HG02763 (cell line): ENCODE results near the gene SDK1.

Experiments
- ATAC-seq: cut with Tn5 transposase; IDR thresholded peaks from one replicate; pipeline ENCODE4 v1.9.1; 2021; ENCODE audit warnings: mild to moderate bottlenecking, moderate library complexity; ENCODE audit not compliant: unreplicated experiment

SDK1 gene

GRCh38 chr7:3408814-3409595, 108.0 kb downstream of the SDK1 start:
- ATAC-seq, result no peak

DNA sequence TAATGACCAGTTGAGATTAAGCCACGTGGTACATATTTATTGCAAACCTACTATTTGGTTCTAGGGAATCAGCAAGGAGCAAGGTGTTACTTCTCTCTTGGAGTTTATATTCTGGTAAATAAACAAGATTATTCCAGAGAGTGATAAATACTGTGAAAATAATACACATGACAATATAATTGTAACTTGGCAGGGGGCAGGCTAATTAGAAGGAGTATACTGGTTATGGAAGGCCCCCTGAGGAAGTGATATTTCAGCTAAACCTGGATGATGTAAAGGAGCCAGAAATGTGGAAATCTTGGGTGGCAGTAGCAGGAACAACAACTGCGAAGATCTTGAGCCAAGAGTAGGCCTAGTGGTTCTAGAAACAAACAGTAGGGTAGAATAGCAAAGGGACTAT, 111.8 kb downstream of the SDK1 start:
- no peak for ATAC-seq

- no peak for ATAC-seq
Measured at GRCh38 chr7:3415861-3416312, 114.8 kb downstream of the SDK1 start.

GRCh38 chr7:3416453-3416852, 115.4 kb downstream of the SDK1 start:
- no peak for ATAC-seq

- ATAC-seq, result no peak
Measured at GRCh38 chr7:3425087-3425486, 124.0 kb downstream of the SDK1 start.

DNA sequence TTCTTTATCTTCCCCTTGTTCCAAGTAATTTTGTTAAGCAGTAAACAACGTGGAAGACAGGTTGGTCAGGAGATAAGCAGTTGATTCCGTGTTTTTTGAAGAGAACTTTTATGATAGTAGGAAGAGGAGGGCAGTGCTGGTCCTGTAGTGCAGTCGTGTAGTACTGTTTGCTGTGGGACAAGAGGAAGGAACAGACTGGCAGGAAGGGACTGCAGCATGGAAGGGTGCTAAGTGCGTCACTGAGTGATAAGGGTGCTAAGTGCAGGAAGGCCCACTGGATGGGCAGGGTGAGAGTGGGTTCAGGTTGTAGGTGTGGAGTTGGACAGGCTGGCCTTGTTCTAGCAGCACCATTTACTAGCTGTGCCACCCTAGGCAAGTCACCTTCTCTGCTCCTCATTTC, 125.0 kb downstream of the SDK1 start:
- no peak for ATAC-seq

DNA sequence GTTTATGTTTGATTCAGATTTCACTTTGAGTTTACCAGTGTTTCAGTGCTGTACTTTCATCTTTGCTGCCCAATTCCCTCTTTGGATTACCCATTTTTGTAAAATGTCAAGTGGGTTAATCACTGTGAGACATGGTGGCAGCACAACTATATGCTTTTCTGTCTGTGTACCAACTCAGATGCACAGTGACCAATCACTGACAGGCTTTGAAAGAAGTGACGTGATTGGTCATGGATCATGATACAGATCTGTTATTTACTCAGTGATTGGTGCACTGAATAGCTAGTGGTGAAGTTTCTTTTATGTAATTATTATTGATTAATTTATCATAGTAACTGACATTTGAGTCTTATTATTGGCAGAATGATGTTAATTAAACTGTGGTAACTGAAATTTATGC, 126.9 kb downstream of the SDK1 start:
- no peak for ATAC-seq

GRCh38 chr7:3429981-3430380, 128.9 kb downstream of the SDK1 start:
- ATAC-seq, result no peak

- ATAC-seq, result no peak
Measured at GRCh38 chr7:3430588-3430987, 129.5 kb downstream of the SDK1 start.

DNA sequence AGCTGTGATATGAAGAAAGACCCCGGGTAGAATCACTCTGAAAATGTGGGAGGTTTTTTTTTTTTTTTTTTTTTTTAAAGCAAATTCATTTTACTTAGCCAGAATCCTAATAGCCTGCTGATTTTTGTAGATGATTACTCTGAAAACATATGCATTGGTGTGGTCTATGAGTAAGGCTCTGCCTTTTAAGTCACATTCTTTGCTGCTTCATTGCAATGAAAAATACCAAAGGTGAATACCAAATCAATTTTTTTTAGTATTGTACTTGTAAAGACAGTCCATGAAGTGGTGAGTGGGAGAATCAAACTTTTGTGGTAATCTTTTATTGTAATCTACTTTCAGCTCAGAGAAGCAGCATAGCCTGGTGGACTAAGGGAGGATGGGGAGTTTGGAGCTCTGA, 130.3 kb downstream of the SDK1 start:
- ATAC-seq, result no peak

DNA sequence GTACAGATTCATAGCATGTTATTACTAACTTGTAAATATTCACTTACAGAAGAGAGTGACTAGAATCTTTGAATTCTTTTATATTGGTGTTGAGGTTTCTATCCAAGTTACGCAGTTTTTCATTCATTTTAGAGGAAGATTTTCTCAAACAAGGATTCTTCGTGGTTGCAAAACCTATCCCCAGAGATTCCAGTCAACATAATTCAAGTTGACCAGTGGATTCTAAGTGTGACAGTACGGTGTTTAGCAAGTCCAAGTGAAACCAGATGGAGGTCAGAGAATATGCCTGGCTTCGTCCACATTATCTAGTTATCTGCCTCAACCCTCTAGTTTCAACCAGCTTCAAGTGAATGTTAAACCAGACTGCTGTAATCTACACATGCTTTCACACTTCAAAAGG, 131.9 kb downstream of the SDK1 start:
- no peak for ATAC-seq

DNA sequence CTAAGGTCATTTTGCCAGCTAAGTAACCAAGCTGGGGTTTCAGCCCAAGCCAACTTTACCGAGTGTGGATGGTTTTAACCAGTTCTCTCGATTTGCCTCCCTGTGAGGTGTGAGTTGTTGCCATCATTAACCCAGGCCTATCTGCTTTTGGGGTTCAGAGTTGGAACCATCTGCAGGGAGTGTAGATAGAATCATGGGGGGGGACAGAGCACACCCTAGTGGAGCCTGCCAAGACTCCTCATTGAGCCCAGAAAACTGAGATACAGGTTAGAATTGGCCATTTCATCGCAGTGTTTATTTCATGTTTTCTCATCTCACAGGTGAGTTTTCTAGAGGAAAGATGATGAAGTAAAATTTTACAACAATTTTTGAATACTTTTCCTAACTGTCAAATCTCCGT, 133.6 kb downstream of the SDK1 start:
- no peak for ATAC-seq

GRCh38 chr7:3436112-3436511, 135.1 kb downstream of the SDK1 start:
- no peak for ATAC-seq

DNA sequence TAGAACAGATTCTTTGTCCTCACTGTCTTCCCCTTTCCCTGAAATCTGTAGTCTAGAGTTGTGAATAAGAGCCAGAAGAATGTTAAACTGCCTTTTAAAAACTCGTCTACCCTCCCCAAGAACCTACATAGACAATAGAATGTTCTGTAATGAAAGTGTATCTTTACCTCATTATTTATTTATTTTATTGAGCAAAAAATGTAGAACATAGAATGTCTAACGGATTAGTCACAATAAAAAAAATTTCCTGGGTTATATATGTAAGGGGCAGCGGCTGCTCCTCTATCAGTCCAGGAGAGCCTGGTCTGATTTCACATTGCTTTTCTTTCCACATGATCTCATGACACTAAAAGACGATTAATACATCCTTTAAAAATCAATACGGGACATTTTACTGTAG, 135.7 kb downstream of the SDK1 start:
- no peak for ATAC-seq

DNA sequence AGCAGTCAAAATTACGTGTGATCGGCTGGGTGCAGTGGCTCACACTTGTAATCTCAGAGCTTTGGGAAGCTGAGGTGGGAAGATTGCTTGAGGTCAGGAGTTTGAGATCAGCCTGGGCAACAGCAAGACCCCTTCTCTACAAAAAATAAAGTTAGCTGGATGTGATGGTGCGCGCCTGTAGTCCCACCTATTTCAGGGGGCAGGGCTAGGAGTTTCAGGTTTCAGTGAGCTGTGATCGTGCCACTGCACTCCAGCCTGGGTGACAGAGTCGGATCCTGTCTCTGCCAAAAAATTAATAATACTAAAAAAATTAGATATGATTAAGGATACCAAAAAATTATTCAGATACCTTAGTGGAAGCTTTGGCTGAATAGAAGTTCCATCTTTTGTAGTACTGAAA, 136.4 kb downstream of the SDK1 start:
- no peak for ATAC-seq

- ATAC-seq, result no peak
Measured at GRCh38 chr7:3438352-3438751, 137.3 kb downstream of the SDK1 start.

- ATAC-seq, result no peak
Measured at GRCh38 chr7:3439333-3440030, 138.4 kb downstream of the SDK1 start.

DNA sequence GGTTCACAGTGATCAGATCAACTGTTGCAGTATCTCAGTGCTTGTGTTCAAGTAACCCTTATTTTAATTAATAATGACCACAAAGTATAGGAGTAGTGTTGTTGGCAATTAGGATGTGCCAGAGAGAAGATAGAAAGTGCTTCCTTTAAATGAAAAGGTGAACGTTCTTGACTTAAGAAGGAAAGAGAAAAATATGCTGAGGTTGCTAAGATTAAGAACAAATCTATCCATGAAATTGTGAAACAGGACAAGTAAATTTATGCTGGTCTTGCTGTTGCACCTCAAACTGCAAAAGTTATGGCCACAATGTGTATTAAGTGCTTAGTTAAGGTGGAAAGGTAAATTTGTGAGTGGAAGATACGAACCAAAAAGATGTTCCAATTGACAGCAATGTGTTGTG, 139.5 kb downstream of the SDK1 start:
- no peak for ATAC-seq

DNA sequence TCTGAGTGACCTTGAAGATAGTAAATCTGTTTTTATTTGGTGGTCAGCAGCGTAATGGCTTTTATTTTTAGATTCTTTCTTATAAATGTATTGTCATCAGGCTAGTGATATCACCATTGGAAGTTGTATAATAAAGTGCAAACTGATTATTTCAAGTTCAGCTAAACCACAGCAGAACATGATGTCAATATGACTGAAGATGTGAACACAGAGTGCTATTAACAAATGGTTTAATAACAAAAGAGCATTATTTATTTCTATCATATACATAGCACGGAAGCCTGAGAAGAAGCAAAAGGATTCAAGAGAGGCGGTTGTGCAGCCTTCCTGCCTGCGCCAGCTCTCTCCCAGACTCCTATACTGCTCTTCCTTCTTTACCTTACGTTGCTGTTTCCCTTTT, 142.7 kb downstream of the SDK1 start:
- no peak for ATAC-seq

DNA sequence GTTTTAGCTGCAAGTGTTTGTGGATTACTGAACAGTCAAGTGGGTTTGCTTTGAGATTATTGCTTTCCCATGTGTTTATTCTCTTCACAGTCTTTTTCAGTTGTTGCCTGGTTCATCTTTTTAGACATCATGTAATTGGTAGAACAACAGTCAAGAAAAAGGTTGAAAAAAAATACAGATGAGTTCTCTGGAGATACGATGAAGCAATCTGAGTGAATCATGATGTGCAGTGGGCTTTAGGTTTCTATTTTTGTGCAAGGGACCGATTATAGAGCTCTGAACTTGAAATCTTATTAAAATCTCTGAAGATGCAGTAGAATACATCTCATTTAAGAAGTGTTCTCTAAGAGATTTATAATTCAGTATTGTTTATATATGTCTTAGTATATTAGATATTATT, 145.7 kb downstream of the SDK1 start:
- ATAC-seq, result no peak

GRCh38 chr7:3451701-3452100, 150.6 kb downstream of the SDK1 start:
- ATAC-seq, result no peak

DNA sequence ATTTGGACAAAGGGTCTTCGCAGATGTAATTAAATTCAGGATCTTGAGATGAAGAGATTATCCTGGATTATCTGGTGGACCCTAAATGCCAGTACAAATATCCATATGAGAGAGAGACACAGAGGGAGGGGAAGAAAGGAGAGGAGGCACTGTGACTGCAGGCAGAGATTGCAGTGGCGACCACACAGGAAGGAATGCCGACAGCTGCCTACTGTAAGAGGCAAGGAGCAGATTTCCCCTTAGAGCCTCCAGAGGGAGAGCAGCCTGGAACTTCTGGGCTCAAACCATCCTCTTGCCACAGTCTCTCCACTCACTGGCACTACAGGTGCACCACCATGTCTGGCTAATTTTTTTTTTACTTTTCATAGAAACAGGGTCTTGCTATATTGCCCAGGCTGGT, 152.3 kb downstream of the SDK1 start:
- no peak for ATAC-seq
